GM21447 (cell line): ENCODE data around the gene ME1.
"Not testable (repeated sequence)": the region's sequence is repeated elsewhere in the genome, so short reads cannot be mapped to it uniquely, and the experiment has no call there.

ENCODE experiments used
- ATAC-seq: cut with Tn5 transposase; IDR thresholded peaks from one replicate; pipeline ENCODE4 v1.9.1; 2021; ENCODE audit not compliant: unreplicated experiment

The ME1 gene

GRCh38 chr6:83432636-83433035, 1.8 kb upstream of the ME1 start:
- no peak for ATAC-seq

GRCh38 chr6:83431545-83432155, 799 bp upstream of the ME1 start:
- ATAC-seq, result no peak

GRCh38 chr6:83429857-83430610, 817 bp downstream of the ME1 start:
- ATAC-seq, result peak; percentile 13

- ATAC-seq, result no peak
These were observed 1.6 kb downstream of the ME1 start for GRCh38 chr6:83429269-83429668.

GRCh38 chr6:83424392-83425018, 6.3 kb downstream of the ME1 start:
- ATAC-seq, result no peak

GRCh38 chr6:83417880-83418663, 12.8 kb downstream of the ME1 start:
- peak; percentile 56 for ATAC-seq

- no peak for ATAC-seq
These were observed 17.8 kb downstream of the ME1 start for GRCh38 chr6:83413068-83413467.

- no peak for ATAC-seq
These were observed 19.1 kb downstream of the ME1 start for GRCh38 chr6:83411731-83412130.

DNA sequence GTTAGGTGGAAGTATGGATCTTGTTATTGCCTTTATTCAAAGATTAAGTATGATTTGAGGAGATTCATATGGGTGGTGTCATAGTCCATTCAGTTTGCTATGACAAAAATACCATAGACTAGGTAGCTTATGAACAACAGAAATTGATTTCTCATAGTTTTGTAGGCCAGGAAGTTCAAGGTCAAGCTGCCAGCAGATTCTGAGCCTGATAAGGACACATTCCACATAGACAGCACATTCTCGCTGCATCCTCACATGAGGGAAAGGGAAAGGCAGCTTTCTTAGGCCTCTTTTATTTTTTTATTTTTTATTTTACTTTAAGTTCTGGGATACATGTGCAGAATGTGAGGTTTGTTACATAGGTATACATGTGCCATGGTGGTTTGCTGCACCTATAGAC, 27.7 kb downstream of the ME1 start:
- ATAC-seq, result no peak

DNA sequence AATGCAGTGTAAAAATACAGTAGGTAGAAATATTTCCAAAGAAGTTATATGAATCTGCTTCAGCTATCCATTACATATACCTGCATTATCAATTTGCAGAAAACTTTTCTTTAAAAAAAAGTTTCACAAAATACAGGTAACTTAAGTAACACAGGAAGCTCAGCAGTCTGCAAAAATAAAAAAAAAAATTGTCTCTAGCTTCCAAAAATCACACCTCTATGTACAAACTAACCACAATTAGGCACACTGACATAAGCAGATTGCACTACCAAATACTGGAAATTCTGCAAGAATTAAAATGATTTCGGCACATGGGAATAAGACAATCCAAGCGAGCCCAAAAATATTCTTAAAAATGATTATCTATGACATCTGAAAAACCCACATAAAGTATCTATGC, 41.2 kb downstream of the ME1 start:
- no peak for ATAC-seq

DNA sequence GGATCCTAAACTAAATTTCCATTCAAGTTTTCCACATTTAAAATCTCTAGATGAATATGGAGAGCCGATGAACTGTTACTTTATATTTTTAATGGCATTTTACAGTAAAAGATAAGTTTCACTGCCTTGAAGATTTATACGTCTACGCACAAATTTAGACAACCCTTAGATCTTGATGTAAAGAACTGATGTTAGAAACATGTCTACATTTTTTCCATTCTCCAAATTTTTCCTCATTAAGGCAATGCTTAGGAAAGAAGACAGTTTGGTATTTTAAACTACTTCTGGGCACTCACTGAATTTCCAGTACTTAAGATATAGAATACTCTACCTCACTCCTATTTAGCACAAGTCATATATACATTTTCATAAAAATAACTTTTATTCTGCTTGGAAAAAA, 45.4 kb downstream of the ME1 start:
- ATAC-seq, result no peak

- ATAC-seq, result no peak
These were observed 46.1 kb downstream of the ME1 start for GRCh38 chr6:83384751-83385150.

GRCh38 chr6:83381949-83382348, 48.9 kb downstream of the ME1 start:
- ATAC-seq, result no peak

GRCh38 chr6:83378621-83379388, 52.0 kb downstream of the ME1 start:
- no peak for ATAC-seq

DNA sequence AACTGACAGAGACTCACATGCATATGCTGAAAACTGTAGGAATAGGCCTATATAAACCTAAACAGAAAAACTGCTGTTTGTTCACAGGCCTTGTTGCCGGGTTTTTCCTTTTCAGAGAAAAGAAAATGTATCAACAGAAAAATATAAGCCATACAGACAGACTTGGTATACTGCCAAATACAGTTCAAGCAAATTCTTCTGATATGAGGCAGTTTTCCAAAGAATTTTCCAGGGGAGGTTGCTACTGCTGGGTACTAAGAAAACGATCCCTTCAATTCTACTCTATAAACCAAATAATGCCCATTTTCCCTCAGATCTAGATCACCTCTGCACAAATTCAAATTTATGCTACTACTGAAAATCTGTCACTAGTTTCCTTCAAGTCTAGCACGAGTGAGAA, 59.4 kb downstream of the ME1 start:
- ATAC-seq, result no peak

GRCh38 chr6:83370567-83370966, 60.3 kb downstream of the ME1 start:
- no peak for ATAC-seq

GRCh38 chr6:83369692-83370091, 61.2 kb downstream of the ME1 start:
- no peak for ATAC-seq

- no peak for ATAC-seq
These were observed 62.3 kb downstream of the ME1 start for GRCh38 chr6:83368577-83368976.

- ATAC-seq, result no peak
These were observed 63.7 kb downstream of the ME1 start for GRCh38 chr6:83367104-83367503.

DNA sequence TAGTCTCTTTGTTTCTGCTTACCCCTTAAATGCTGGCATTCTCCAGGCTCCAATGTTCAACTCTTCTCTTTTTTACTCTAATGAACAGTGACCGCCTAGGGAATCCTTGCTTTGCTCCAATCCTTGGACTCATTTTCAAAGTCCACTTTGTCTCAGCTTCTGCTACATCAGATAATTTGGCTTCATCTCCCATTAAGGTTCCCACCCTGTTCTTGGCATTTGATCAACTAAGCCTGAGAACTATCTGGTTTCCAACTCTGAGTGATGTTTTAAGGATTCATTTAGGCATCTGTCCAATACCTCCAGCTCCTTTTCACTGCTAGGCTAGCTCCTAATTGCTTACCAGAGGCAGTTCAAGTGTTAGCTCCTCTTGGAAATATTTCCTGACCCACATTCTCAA, 64.9 kb downstream of the ME1 start:
- no peak for ATAC-seq

GRCh38 chr6:83362349-83362748, 68.5 kb downstream of the ME1 start:
- not testable (repeated sequence) for ATAC-seq
